Keratinocyte (primary cell): ENCODE data around the gene C5orf24.

Source experiments
- EZH2 ChIP-seq: IDR thresholded peaks from one replicate; pipeline ENCODE4 v1.6.1; 2012; ENCODE audit warnings: inconsistent platforms, mild to moderate bottlenecking, low read length, moderate library complexity
- TF ChIP-seq, protein P1 (sequence below), 3 experiments: IDR thresholded peaks in 1 of 3; conservative IDR thresholded peaks in 1 of 3; optimal IDR thresholded peaks in 1 of 3; 2 replicates in 2 of 3; 3 replicates in 1 of 3; pipeline versions ENCODE3 to v1.5.1; 2011; ENCODE audit warnings: low read length in 3 of 3, mild to moderate bottlenecking in 3 of 3, moderate library complexity in 2 of 3, control low read depth in 1 of 3, inconsistent platforms in 1 of 3; ENCODE audit not compliant: insufficient read depth in 2 of 3; ENCODE audit errors: extremely low read depth in 1 of 3

DNA sequence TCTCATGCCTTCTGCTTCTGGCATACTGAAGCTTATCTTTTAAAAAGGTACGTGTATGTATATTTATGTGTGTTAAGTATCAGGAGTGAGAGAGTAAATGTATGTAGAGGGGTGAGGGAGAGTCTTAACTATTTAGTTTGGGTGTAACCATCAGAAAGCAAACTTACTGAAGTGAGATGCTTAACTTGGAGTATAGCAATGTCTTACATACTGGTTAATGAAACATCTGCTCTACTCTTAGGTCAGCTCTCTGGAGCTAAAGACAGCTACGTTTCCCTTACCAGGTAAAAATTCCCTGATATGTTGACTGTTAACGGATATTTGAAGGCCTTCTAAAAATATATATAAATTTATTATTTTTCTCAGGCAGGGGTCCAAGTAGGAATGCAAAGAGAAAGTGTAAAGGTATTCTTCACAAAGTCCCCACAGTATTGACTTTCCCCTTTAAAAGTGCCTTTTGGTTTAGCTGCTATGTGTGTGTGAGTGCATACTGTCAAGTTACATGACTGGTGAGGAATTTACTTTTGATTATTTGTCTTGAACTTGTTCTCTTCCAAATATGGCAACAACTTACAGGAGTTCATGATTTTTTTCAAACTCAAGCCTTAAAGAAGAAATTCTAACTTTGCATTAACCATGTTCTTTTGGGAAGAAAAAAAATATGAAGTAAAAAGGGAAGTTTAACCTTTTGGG, 12.3 kb upstream of the C5orf24 start:
- TF ChIP-seq, protein P1, sequence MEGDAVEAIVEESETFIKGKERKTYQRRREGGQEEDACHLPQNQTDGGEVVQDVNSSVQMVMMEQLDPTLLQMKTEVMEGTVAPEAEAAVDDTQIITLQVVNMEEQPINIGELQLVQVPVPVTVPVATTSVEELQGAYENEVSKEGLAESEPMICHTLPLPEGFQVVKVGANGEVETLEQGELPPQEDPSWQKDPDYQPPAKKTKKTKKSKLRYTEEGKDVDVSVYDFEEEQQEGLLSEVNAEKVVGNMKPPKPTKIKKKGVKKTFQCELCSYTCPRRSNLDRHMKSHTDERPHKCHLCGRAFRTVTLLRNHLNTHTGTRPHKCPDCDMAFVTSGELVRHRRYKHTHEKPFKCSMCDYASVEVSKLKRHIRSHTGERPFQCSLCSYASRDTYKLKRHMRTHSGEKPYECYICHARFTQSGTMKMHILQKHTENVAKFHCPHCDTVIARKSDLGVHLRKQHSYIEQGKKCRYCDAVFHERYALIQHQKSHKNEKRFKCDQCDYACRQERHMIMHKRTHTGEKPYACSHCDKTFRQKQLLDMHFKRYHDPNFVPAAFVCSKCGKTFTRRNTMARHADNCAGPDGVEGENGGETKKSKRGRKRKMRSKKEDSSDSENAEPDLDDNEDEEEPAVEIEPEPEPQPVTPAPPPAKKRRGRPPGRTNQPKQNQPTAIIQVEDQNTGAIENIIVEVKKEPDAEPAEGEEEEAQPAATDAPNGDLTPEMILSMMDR (optimal IDR thresholded peaks at IDR 0.05 in 1 of 3, IDR thresholded peaks at IDR 0.05 in 1 of 3, conservative IDR thresholded peaks at IDR 0.05 in 1 of 3; ENCODE audit: extremely low read depth in 1 of 3, insufficient read depth in 2 of 3, low read length in 3 of 3): no peak
- TF ChIP-seq EZH2: no peak
